A549 (cell line): ENCODE data around the gene DOP1B. TPM values are rescaled to one million over a fixed set of nuclear protein-coding genes. Genes with fewer than 3 reads are reported as not detected.
A peak's percentile ranks its signal among the peaks of the same experiment; 100 is the strongest.
"Not testable (repeated sequence)": the region's sequence is repeated elsewhere in the genome, so short reads cannot be mapped to it uniquely, and the experiment has no call there.

Source experiments
- ATAC-seq, 2 experiments: fragments of 200-7000 bp in 1 of 2; fragments of >200 bp in 1 of 2; cut with Nextera tagmentation in 1 of 2; cut with Tn5 transposase in 1 of 2; 3 replicates each; pipeline versions ENCODE4 v1.8.0 to v1.9.1; 2018 to 2020; ENCODE audit warnings: mild to moderate bottlenecking in 1 of 2, moderate library complexity in 1 of 2
- CTCF ChIA-PET: fragments of 300-600 bp; sonication (Branson Sonifier 250); formaldehyde crosslinking; extraction: SDS; loops from one replicate; lab custom pipeline; 2021; ENCODE audit warnings: antibody characterized with exemption, inconsistent platforms; lab: Yijun Ruan, JAX
- POLR2A ChIA-PET: fragments of 350-600 bp; formaldehyde crosslinking; extraction: SDS; loops from one replicate; lab custom pipeline; 2021; ENCODE audit warnings: antibody characterized with exemption, inconsistent platforms; lab: Yijun Ruan, JAX
- DNase-seq, 2 experiments: peaks; one replicate each; pipeline versions ENCODE4 v3.0.0 to v3.0.0-alpha.2; 2011 to 2016; ENCODE audit warnings: low read depth in 1 of 2, low spot score in 1 of 2
- FAIRE-seq: peaks from 2 replicates; lab custom pipeline; 2011; peaks lifted over from hg19 to GRCh38; lab: Jason Lieb, UNC
- H3K27ac ChIP-seq, 2 experiments: fragments of >200 bp; sonication (Bioruptor Twin); formaldehyde crosslinking; 3 replicates each; pipeline ENCODE4 v1.5.1; 2016 to 2017
- H3K4me1 ChIP-seq: fragments of >200 bp; sonication (Bioruptor Twin); formaldehyde crosslinking; 3 replicates; pipeline ENCODE4 v1.6.1; 2016
- H3K4me2 ChIP-seq: fragments of >200 bp; sonication (Bioruptor Twin); formaldehyde crosslinking; 3 replicates; pipeline ENCODE4 v1.6.1; 2016
- H3K4me3 ChIP-seq: fragments of >200 bp; sonication (Bioruptor Twin); formaldehyde crosslinking; 3 replicates; pipeline ENCODE4 v1.5.1; 2016
- H3K9me3 ChIP-seq: fragments of >200 bp; sonication (Bioruptor Twin); formaldehyde crosslinking; 3 replicates; pipeline ENCODE4 v1.6.1; 2016
- ESRRA ChIP-seq: fragments of 150-350 bp; IDR thresholded peaks from 2 replicates; pipeline ENCODE4 v1.6.1; 2014; ENCODE audit warnings: mild to moderate bottlenecking, low read length, borderline replicate concordance
- HOXB5 ChIP-seq: fragments of 250-450 bp; sonication (Bioruptor Pico); IDR thresholded peaks from 2 replicates; pipeline ENCODE4 v1.5.0; 2020; ENCODE audit warnings: mild to moderate bottlenecking, moderate library complexity
- KDM5A ChIP-seq: fragments of 200-600 bp; sonication (generic); IDR thresholded peaks from 2 replicates; pipeline ENCODE4 v1.6.1; 2016; ENCODE audit warnings: antibody characterized with exemption, mild to moderate bottlenecking
- PHF8 ChIP-seq: fragments of 200-600 bp; sonication (generic); IDR thresholded peaks from 2 replicates; pipeline ENCODE4 v1.6.1; 2016; ENCODE audit warnings: low read depth, mild to moderate bottlenecking, antibody characterized with exemption, moderate library complexity, borderline replicate concordance
- POLR2A ChIP-seq: IDR thresholded peaks from 2 replicates; pipeline ENCODE4 v1.6.1; 2012; ENCODE audit warnings: mild to moderate bottlenecking, low read length
- RAD21 ChIP-seq, 2 experiments: fragments of >200 bp in 1 of 2; sonication (Bioruptor Twin) in 1 of 2; formaldehyde crosslinking in 1 of 2; IDR thresholded peaks in 1 of 2; conservative IDR thresholded peaks in 1 of 2; 2 replicates in 1 of 2; 3 replicates in 1 of 2; pipeline ENCODE4 v1.6.1; 2012 to 2018; ENCODE audit warnings: inconsistent platforms in 1 of 2
- RCOR1 ChIP-seq: fragments of 150-350 bp; IDR thresholded peaks from 2 replicates; pipeline ENCODE4 v1.6.1; 2014; ENCODE audit warnings: antibody characterized with exemption, low read length, low read depth
- SMC3 ChIP-seq: fragments of >200 bp; sonication (Bioruptor Twin); formaldehyde crosslinking; IDR thresholded peaks from 3 replicates; pipeline ENCODE4 v1.6.1; 2018; ENCODE audit warnings: inconsistent platforms
- TFCP2L1 ChIP-seq: fragments of 250-450 bp; sonication (Bioruptor Pico); IDR thresholded peaks from 2 replicates; pipeline ENCODE4 v1.5.0; 2021; ENCODE audit warnings: mild to moderate bottlenecking
- TP53 ChIP-seq: fragments of 250-450 bp; sonication (Bioruptor Pico); IDR thresholded peaks from 2 replicates; pipeline ENCODE4 v1.5.0; 2021; ENCODE audit warnings: mild to moderate bottlenecking, moderate library complexity
- WGBS: methylation state at CpG from one replicate; pipeline ENCODE4 v1.1.6; 2017; ENCODE audit errors: missing lambda C conversion rate; 5-methylcytosine and 5-hydroxymethylcytosine counted together
- polyA plus RNA-seq, 4 experiments: library from polyadenylated mRNA; depleted of rRNA in 3 of 4; stranded (reverse); fragments of >200 nt; fragmentation: RNase III in 1 of 4; extraction: RNeasy Plus Mini Kit Qiagen cat#74134 plus additional on column Dnase treatment in 1 of 4; gene quantifications; 2 replicates in 3 of 4; 3 replicates in 1 of 4; pipeline ENCODE4 v1.2.3, GENCODE V29; 2011 to 2017
- TF ChIP-seq, protein P1 (sequence below): IDR thresholded peaks from 2 replicates; pipeline ENCODE4 v1.6.1; 2012; ENCODE audit warnings: low read depth, borderline replicate concordance
- TF ChIP-seq, protein P2 (sequence below): IDR thresholded peaks from 2 replicates; pipeline ENCODE4 v1.6.1; 2012
- TF ChIP-seq, protein P3 (sequence below): fragments of 250-450 bp; sonication (Bioruptor Pico); IDR thresholded peaks from 2 replicates; pipeline ENCODE4 v1.5.0; 2021; ENCODE audit warnings: mild to moderate bottlenecking, moderate library complexity, borderline replicate concordance
- TF ChIP-seq, protein P4 (sequence below): fragments of >200 bp; sonication (Bioruptor Twin); formaldehyde crosslinking; IDR thresholded peaks from 3 replicates; pipeline ENCODE4 v1.5.1; 2016
- TF ChIP-seq, protein P5 (sequence below): fragments of 250-450 bp; sonication (Bioruptor Pico); IDR thresholded peaks from 2 replicates; pipeline ENCODE4 v1.5.0; 2020; ENCODE audit warnings: low read depth, mild to moderate bottlenecking, moderate library complexity

Gene DOP1B
- polyA plus RNA-seq, 2 of the 4 experiments (the other 2 are of a cell fraction) = 2.8 to 3.5 TPM

DNA sequence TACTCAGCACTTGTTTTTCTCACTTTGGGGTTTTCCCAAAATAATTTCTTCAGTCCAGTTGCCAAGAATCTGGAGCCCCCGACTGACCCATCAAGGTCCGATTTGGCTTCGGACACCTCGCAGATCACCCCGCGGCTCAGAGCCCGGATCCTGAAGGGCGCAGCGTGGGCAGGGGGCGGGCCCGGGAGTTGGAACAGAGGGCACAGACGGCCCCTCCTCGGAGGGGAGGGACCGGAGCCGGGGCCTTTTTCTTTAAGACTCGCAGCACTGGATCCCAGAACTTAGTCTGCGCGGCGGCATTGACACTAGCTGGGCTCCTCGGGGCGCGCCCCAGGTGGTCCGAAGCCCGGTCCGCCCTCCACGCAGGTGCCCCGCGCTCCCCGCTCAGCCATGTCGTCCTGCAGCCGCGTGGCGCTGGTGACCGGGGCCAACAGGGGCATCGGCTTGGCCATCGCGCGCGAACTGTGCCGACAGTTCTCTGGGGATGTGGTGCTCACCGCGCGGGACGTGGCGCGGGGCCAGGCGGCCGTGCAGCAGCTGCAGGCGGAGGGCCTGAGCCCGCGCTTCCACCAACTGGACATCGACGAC, 21.7 kb upstream of the DOP1B start, which contains the start of gene CBR3:
CBR3 (plus strand) TSS at position 277 of the 588 bp plus-strand sequence; CDS start at position 391, 114 bp downstream.
- peak within 1 kb of the TSS; percentile 92 for H3K4me2 ChIP-seq
- peak within 1 kb of the TSS; percentile 59 to 85 for H3K27ac ChIP-seq
- no peak for TF ChIP-seq RCOR1
- TF ChIP-seq POLR2A = peak; percentile 68
- TF ChIP-seq TP53 (CRISPR knock-in tag) = no peak
- TF ChIP-seq, protein P1, sequence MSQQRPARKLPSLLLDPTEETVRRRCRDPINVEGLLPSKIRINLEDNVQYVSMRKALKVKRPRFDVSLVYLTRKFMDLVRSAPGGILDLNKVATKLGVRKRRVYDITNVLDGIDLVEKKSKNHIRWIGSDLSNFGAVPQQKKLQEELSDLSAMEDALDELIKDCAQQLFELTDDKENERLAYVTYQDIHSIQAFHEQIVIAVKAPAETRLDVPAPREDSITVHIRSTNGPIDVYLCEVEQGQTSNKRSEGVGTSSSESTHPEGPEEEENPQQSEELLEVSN = peak; percentile 57
- TF ChIP-seq PHF8 = peak; percentile 24; the same call in 1 of the 2 replicates
- TF ChIP-seq HOXB5 (CRISPR knock-in tag) = no peak
- TF ChIP-seq, protein P2, sequence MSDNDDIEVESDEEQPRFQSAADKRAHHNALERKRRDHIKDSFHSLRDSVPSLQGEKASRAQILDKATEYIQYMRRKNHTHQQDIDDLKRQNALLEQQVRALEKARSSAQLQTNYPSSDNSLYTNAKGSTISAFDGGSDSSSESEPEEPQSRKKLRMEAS = peak; percentile 59; the same call in 1 of the 2 replicates
- peak within 1 kb of the TSS; percentile 63 for H3K4me3 ChIP-seq
- WGBS = 0% methylated on average over 4 of the region's 53 CpGs
- peaks cover 12% of the 10 kb centered on the region; the same call in 2 of the 3 replicates for H3K4me1 ChIP-seq
- no peak for FAIRE-seq
- POLR2A ChIA-PET = interaction anchor here (1.3 kb wide), 1 partner anchor 185 kb away, joined by 5 read pairs; the partner anchor contains the start of gene MORC3
- no peaks in the 10 kb centered on the region for H3K9me3 ChIP-seq
- peak; percentile 45 to 55 for DNase-seq
- peak; percentile 41 to 74 for ATAC-seq
- CTCF ChIA-PET = interaction anchor here (0.6 to 10.0 kb wide), 2 partner anchors 75 to 262 kb away, joined by 4 to 75 read pairs; no protein-coding TSS in a partner anchor

DNA sequence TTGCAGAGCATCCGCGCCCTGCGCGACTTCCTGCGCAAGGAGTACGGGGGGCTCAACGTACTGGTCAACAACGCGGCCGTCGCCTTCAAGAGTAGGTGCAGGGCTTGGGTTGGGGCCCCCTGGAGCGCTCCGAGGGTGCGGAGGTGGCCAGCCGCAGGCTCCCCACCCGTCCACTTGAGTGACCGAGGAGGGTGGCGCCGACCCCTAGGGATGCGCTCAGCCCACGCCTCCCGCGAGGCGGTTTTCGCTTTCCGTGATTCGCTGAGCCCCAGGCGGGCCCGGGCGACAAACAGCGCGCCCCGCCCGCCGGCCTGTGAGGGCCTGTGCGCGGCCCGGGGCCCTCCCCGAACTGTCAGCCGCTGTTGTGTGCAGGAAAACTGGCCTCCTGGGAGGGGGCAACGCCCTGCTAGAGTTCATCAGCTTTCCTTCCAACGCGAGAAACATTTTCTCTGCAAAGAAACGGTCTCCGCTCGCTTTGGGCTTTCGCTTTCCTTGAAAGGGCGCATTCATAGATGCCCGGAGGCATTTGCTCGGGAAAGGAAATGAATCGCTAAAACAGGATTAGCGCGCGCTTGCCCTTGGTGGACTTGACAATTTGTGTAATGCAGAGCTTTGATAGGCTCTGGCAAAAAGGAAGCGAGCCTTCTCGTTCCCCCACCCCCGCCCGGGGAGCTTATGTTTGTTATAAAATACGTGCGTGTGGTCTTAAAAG, 21.1 kb upstream of the DOP1B start:
- TF ChIP-seq HOXB5 (CRISPR knock-in tag) (no peak), KDM5A (no peak), PHF8 (peak; percentile 15), ESRRA (no peak), TFCP2L1 (no peak)
- TF ChIP-seq, protein P3, sequence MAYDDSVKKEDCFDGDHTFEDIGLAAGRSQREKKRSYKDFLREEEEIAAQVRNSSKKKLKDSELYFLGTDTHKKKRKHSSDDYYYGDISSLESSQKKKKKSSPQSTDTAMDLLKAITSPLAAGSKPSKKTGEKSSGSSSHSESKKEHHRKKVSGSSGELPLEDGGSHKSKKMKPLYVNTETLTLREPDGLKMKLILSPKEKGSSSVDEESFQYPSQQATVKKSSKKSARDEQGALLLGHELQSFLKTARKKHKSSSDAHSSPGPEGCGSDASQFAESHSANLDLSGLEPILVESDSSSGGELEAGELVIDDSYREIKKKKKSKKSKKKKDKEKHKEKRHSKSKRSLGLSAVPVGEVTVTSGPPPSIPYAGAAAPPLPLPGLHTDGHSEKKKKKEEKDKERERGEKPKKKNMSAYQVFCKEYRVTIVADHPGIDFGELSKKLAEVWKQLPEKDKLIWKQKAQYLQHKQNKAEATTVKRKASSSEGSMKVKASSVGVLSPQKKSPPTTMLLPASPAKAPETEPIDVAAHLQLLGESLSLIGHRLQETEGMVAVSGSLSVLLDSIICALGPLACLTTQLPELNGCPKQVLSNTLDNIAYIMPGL = no peak
- TF ChIP-seq, protein P2 = no peak; the same call in 1 of the 2 replicates
- peak; percentile 34 to 58 for DNase-seq
- CTCF ChIA-PET = interaction anchor here (0.6 to 10.0 kb wide), 4 partner anchors 72 to 261 kb away, joined by 3 to 75 read pairs (median 4); no protein-coding TSS in a partner anchor

DNA sequence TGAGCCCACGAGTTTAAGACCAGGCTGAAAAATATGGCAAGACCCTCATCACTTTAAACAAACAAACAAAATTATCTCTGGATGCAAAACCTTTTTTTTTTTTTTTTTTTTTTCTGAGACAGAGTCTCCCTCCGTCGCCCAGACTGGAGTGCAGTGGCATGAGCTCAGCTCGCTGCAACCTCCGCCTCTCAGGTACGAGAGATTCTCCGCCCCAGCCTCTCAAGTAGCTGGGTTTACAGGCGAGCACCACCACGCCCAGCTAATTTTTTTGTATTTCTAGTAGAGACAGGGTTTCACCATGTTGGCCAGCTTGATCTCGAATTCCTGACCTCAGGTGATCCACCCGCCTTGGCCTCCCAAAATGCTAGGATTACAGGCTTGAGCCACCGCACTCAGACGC, 16.8 kb upstream of the DOP1B start:
- H3K4me1 ChIP-seq = peaks cover 13% of the 10 kb centered on the region; the same call in 2 of the 3 replicates
- H3K4me2 ChIP-seq, H3K4me3 ChIP-seq, H3K9me3 ChIP-seq, ATAC-seq, FAIRE-seq, H3K27ac ChIP-seq, DNase-seq: not testable (repeated sequence)
- 90% methylated on average over 13 of the region's 13 CpGs for WGBS
- CTCF ChIA-PET = interaction anchor here (0.6 to 10.0 kb wide), 7 partner anchors 11 to 244 kb away, joined by 3 to 75 read pairs (median 6); no protein-coding TSS in a partner anchor
- POLR2A ChIA-PET = interaction anchor here (0.5 to 0.9 kb wide), 3 partner anchors 8 to 181 kb away, joined by 3 to 5 read pairs (median 4); partner anchors contain the start of gene MORC3

More for the DNA sequence above, 21.1 kb upstream of the DOP1B start:
- ATAC-seq (peak; percentile 75 to 87; a peak in 5 of 6 replicates), FAIRE-seq (no peak)
- Histone ChIP-seq H3K4me3 (peak overlapping the region; percentile 63), H3K27ac (peak overlapping the region; percentile 59 to 85), H3K4me2 (peak overlapping the region; percentile 92), H3K4me1 (peaks cover 12% of the 10 kb centered on the region; the same call in 2 of the 3 replicates), H3K9me3 (no peaks in the 10 kb centered on the region)
- WGBS = 2% methylated on average over 28 of the region's 60 CpGs
- POLR2A ChIA-PET = interaction anchor here (1.3 kb wide), 1 partner anchor 184 kb away, joined by 5 read pairs; the partner anchor contains the start of gene MORC3

DNA sequence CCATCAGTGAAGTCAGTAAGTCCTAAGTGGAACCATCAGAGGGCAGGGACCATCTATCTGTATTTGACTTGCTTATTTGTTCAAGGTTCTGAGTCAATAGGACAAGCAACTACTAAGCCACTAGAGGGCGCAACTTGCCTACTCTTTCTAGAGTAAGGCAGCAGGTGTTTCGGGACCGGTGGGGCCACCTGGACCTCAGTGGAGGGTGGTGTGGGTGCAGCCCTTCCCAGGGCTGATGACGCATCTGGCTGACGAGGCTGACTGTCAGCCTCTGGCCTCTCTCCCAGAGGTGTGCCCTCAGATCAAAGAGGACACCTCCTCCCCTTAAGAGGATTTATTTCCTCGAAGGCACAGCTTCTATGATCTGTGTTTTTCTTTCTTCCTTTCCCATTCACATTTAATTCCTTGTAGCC, 15.1 kb upstream of the DOP1B start:
- FAIRE-seq = no peak
- CTCF ChIA-PET = interaction anchor here (0.6 to 10.0 kb wide), 27 partner anchors 8 to 249 kb away, joined by 3 to 75 read pairs (median 3); no protein-coding TSS in a partner anchor
- peak; percentile 65 for TF ChIP-seq SMC3
- TF ChIP-seq, protein P1 = no peak
- TF ChIP-seq, protein P4, sequence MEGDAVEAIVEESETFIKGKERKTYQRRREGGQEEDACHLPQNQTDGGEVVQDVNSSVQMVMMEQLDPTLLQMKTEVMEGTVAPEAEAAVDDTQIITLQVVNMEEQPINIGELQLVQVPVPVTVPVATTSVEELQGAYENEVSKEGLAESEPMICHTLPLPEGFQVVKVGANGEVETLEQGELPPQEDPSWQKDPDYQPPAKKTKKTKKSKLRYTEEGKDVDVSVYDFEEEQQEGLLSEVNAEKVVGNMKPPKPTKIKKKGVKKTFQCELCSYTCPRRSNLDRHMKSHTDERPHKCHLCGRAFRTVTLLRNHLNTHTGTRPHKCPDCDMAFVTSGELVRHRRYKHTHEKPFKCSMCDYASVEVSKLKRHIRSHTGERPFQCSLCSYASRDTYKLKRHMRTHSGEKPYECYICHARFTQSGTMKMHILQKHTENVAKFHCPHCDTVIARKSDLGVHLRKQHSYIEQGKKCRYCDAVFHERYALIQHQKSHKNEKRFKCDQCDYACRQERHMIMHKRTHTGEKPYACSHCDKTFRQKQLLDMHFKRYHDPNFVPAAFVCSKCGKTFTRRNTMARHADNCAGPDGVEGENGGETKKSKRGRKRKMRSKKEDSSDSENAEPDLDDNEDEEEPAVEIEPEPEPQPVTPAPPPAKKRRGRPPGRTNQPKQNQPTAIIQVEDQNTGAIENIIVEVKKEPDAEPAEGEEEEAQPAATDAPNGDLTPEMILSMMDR = peak; percentile 80
- TF ChIP-seq RAD21 (conservative IDR thresholded peaks at IDR 0.05 in 1 of 2, IDR thresholded peaks at IDR 0.05 in 1 of 2) = peak; percentile 79 to 80
- TF ChIP-seq, protein P5, sequence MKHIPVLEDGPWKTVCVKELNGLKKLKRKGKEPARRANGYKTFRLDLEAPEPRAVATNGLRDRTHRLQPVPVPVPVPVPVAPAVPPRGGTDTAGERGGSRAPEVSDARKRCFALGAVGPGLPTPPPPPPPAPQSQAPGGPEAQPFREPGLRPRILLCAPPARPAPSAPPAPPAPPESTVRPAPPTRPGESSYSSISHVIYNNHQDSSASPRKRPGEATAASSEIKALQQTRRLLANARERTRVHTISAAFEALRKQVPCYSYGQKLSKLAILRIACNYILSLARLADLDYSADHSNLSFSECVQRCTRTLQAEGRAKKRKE (CRISPR knock-in tag) = no peak

More for the DNA sequence above, 15.1 kb upstream of the DOP1B start:
- ATAC-seq = peak; percentile 98
- 8% methylated on average over 6 of the region's 6 CpGs for WGBS
- peak overlapping the region; percentile 39 for H3K4me2 ChIP-seq
- H3K4me1 ChIP-seq = peaks cover 10% of the 10 kb centered on the region; the same call in 2 of the 3 replicates
- H3K9me3 ChIP-seq = no peaks in the 10 kb centered on the region
- no peak overlapping the region for H3K4me3 ChIP-seq
- H3K27ac ChIP-seq = no peak overlapping the region
- POLR2A ChIA-PET = no interaction called here
- peak; percentile 33 to 87 for DNase-seq
